H9 (cell line): ENCODE data around the gene OGFOD2. TPM values are rescaled to one million over a fixed set of nuclear protein-coding genes. Genes with fewer than 3 reads are reported as not detected.

Experiments used
- DNase-seq: peaks from one replicate; pipeline ENCODE4 v3.0.0-alpha.2; 2017
- H2AFZ ChIP-seq: one replicate; pipeline ENCODE4 v1.6.1; 2013; ENCODE audit warnings: mild to moderate bottlenecking, low read length, control low read depth, moderate library complexity
- H2AK5ac ChIP-seq: 2 replicates; pipeline ENCODE4 v1.6.1; 2013; ENCODE audit warnings: low read length, control low read depth, mixed read lengths; ENCODE audit not compliant: insufficient read length
- H2BK120ac ChIP-seq: one replicate; pipeline ENCODE4 v1.6.1; 2013; ENCODE audit warnings: low read depth, mild to moderate bottlenecking, low read length, control low read depth, inconsistent platforms; ENCODE audit not compliant: poor library complexity, severe bottlenecking
- H2BK12ac ChIP-seq: 2 replicates; pipeline ENCODE4 v1.6.1; 2013; ENCODE audit warnings: low read length, control low read depth, mixed read lengths, low read depth; ENCODE audit not compliant: insufficient read length
- H2BK15ac ChIP-seq: 2 replicates; pipeline ENCODE4 v1.6.1; 2013; ENCODE audit warnings: low read depth, low read length, control low read depth
- H2BK20ac ChIP-seq: one replicate; pipeline ENCODE4 v1.6.1; 2013; ENCODE audit warnings: low read depth, mild to moderate bottlenecking, low read length, control low read depth, inconsistent platforms; ENCODE audit not compliant: poor library complexity, severe bottlenecking
- H2BK5ac ChIP-seq: 2 replicates; pipeline ENCODE4 v1.6.1; 2013; ENCODE audit warnings: low read length, control low read depth, mixed read lengths; ENCODE audit not compliant: insufficient read length
- H3K14ac ChIP-seq: 2 replicates; pipeline ENCODE4 v1.6.1; 2013; ENCODE audit warnings: low read length, control low read depth; ENCODE audit not compliant: insufficient read depth
- H3K18ac ChIP-seq: 2 replicates; pipeline ENCODE4 v1.6.1; 2013; ENCODE audit warnings: low read depth, mild to moderate bottlenecking, mixed read lengths, low read length, control low read depth; ENCODE audit not compliant: insufficient read length
- H3K23ac ChIP-seq: 2 replicates; pipeline ENCODE4 v1.6.1; 2013; ENCODE audit warnings: low read length, control low read depth, mixed read lengths, low read depth; ENCODE audit not compliant: insufficient read length
- H3K23me2 ChIP-seq: 2 replicates; pipeline ENCODE4 v1.6.1; 2013; ENCODE audit warnings: low read depth, mild to moderate bottlenecking, mixed read lengths, low read length, control low read depth; ENCODE audit not compliant: insufficient read length, poor library complexity, severe bottlenecking
- H3K27ac ChIP-seq: 2 replicates; pipeline ENCODE4 v1.5.1; 2013; ENCODE audit warnings: low read length, control low read depth, mixed read lengths, low read depth; ENCODE audit not compliant: insufficient read length
- H3K27me3 ChIP-seq: 2 replicates; pipeline ENCODE4 v1.6.1; 2013; ENCODE audit warnings: low read length, control low read depth, inconsistent platforms; ENCODE audit not compliant: insufficient read depth
- H3K4ac ChIP-seq: 2 replicates; pipeline ENCODE4 v1.6.1; 2013; ENCODE audit warnings: low read depth, mild to moderate bottlenecking, control low read depth, inconsistent platforms, low read length, moderate library complexity
- H3K4me1 ChIP-seq: 2 replicates; pipeline ENCODE4 v1.6.1; 2013; ENCODE audit warnings: low read length, control low read depth, inconsistent platforms; ENCODE audit not compliant: insufficient read depth
- H3K4me2 ChIP-seq: 2 replicates; pipeline ENCODE4 v1.6.1; 2013; ENCODE audit warnings: low read length, control low read depth, mixed read lengths; ENCODE audit not compliant: insufficient read length, insufficient read depth
- H3K56ac ChIP-seq: 2 replicates; pipeline ENCODE4 v1.6.1; 2013; ENCODE audit warnings: low read depth, mild to moderate bottlenecking, mixed read lengths, low read length, control low read depth; ENCODE audit not compliant: insufficient read length
- H3K79me1 ChIP-seq: 2 replicates; pipeline ENCODE4 v1.6.1; 2013; ENCODE audit warnings: low read depth, mild to moderate bottlenecking, moderate library complexity, low read length, control low read depth, inconsistent platforms; ENCODE audit not compliant: insufficient read depth, poor library complexity, severe bottlenecking
- H3K79me2 ChIP-seq: 2 replicates; pipeline ENCODE4 v1.6.1; 2013; ENCODE audit warnings: low read length, control low read depth, inconsistent platforms; ENCODE audit not compliant: insufficient read depth
- H3K9ac ChIP-seq: 2 replicates; pipeline ENCODE4 v1.6.1; 2013; ENCODE audit warnings: low read length, control low read depth, mixed read lengths; ENCODE audit not compliant: insufficient read length; ENCODE audit errors: extremely low read depth
- H3K9me3 ChIP-seq: one replicate; pipeline ENCODE4 v1.6.1; 2013; ENCODE audit warnings: low read depth, low read length, inconsistent platforms; ENCODE audit not compliant: control insufficient read depth
- H3T11ph ChIP-seq: one replicate; pipeline ENCODE4 v1.6.1; 2013; ENCODE audit warnings: mild to moderate bottlenecking, low read length, control low read depth, inconsistent platforms
- H4K20me1 ChIP-seq: one replicate; pipeline ENCODE4 v1.6.1; 2013; ENCODE audit not compliant: control insufficient read depth, insufficient read length, insufficient read depth
- H4K5ac ChIP-seq: 2 replicates; pipeline ENCODE4 v1.6.1; 2013; ENCODE audit warnings: low read depth, mild to moderate bottlenecking, mixed read lengths, low read length, control low read depth; ENCODE audit not compliant: insufficient read length
- H4K8ac ChIP-seq: replicated peaks from 2 replicates; pipeline ENCODE4 v1.6.1; 2013; ENCODE audit warnings: low read length, control low read depth, mixed read lengths, low read depth; ENCODE audit not compliant: insufficient read length
- H4K91ac ChIP-seq: 2 replicates; pipeline ENCODE4 v1.6.1; 2013; ENCODE audit warnings: low read depth, mild to moderate bottlenecking, moderate library complexity, mixed read lengths, low read length, control low read depth; ENCODE audit not compliant: insufficient read length
- H3K27ac Mint-ChIP-seq, 3 experiments: 2 replicates in 2 of 3; 3 replicates in 1 of 3; pipeline ENCODE4 v1.8.0; 2020 to 2021; ENCODE audit warnings: mixed read lengths in 3 of 3, mild to moderate bottlenecking in 1 of 3, moderate library complexity in 1 of 3
- H3K27me3 Mint-ChIP-seq: 2 replicates; pipeline ENCODE4 v1.8.0; 2021; ENCODE audit warnings: low read depth, mild to moderate bottlenecking, moderate library complexity, mixed read lengths
- H3K36me3 Mint-ChIP-seq, 3 experiments: 2 replicates in 2 of 3; 3 replicates in 1 of 3; pipeline ENCODE4 v1.8.0; 2020 to 2021; ENCODE audit warnings: low read depth in 3 of 3, mixed read lengths in 3 of 3; ENCODE audit not compliant: insufficient read depth in 1 of 3
- H3K4me1 Mint-ChIP-seq, 2 experiments: 2 replicates each; pipeline ENCODE4 v1.8.0; 2020; ENCODE audit warnings: mixed read lengths in 2 of 2
- H3K4me3 Mint-ChIP-seq, 2 experiments: 2 replicates in 1 of 2; 3 replicates in 1 of 2; pipeline ENCODE4 v1.8.0; 2020 to 2021; ENCODE audit warnings: mild to moderate bottlenecking in 2 of 2, mixed read lengths in 2 of 2, moderate library complexity in 1 of 2
- H3K9me3 Mint-ChIP-seq, 2 experiments: 2 replicates in 1 of 2; 3 replicates in 1 of 2; pipeline ENCODE4 v1.8.0; 2020; ENCODE audit warnings: mild to moderate bottlenecking in 2 of 2, mixed read lengths in 2 of 2, moderate library complexity in 1 of 2
- CTCF ChIP-seq: fragments of 200-600 bp; sonication (generic); conservative IDR thresholded peaks from 3 replicates; pipeline ENCODE4 v1.8.0; 2021; ENCODE audit warnings: antibody characterized with exemption, mild to moderate bottlenecking
- WGBS: extraction: QIAGEN DNeasy Blood & Tissue Kit; methylation state at CpG from one replicate; pipeline ENCODE4 v1.1.7; 2013; ENCODE audit warnings: missing lambda C conversion rate, low lambda C conversion rate, mixed read lengths; ENCODE audit not compliant: insufficient read length; ENCODE audit errors: extremely low coverage; 5-methylcytosine and 5-hydroxymethylcytosine counted together
- total RNA-seq: library from RNA; stranded (reverse); gene quantifications from 2 replicates; pipeline ENCODE4 v1.2.1, GENCODE V29; 2021

OGFOD2 gene
- total RNA-seq, 1 experiment from 2014 or later = 14.7 TPM

- H3K56ac ChIP-seq = no peak overlapping the region
- H2BK20ac ChIP-seq = no peak overlapping the region
- Mint-ChIP-seq H3K9me3 (no peaks in the 10 kb centered on the region), H3K36me3 (peaks cover 0 to 1% (median 0%) of the 10 kb centered on the region in 3 experiments; a peak in 1 of 7 replicates), H3K4me3 (no peak overlapping the region), H3K27me3 (peaks cover 28% of the 10 kb centered on the region), H3K27ac (no peak overlapping the region), H3K4me1 (peaks cover 3 to 6% of the 10 kb centered on the region in 2 experiments; a peak in 3 of 4 replicates)
- WGBS = no CpG with 5 or more reads among the region's 14 CpGs
- no peak overlapping the region for H4K8ac ChIP-seq
- H3K23ac ChIP-seq = no peak overlapping the region
- no peaks in the 10 kb centered on the region for H3K79me2 ChIP-seq
- no peak overlapping the region for H2BK12ac ChIP-seq
- H3K14ac ChIP-seq = no peak overlapping the region
- H4K5ac ChIP-seq = no peak overlapping the region
- TF ChIP-seq CTCF = no peak
- H3K4ac ChIP-seq = no peak overlapping the region
- no peak overlapping the region for H3K4me2 ChIP-seq
- no peak overlapping the region for H2BK120ac ChIP-seq
- H3K4me1 ChIP-seq = no peaks in the 10 kb centered on the region
- DNase-seq = no peak
- H3K18ac ChIP-seq = no peak overlapping the region
- H2AFZ ChIP-seq = no peak overlapping the region
- no peaks in the 10 kb centered on the region for H3K79me1 ChIP-seq
- no peak overlapping the region for H2BK5ac ChIP-seq
- no peaks in the 10 kb centered on the region for H3K23me2 ChIP-seq
- H2BK15ac ChIP-seq = no peak overlapping the region
- H3K9ac ChIP-seq = no peak overlapping the region
- no peaks in the 10 kb centered on the region; the same call in 1 of the 2 replicates for H3K27me3 ChIP-seq
- H3T11ph ChIP-seq = no peak overlapping the region
- no peaks in the 10 kb centered on the region for H3K9me3 ChIP-seq
- no peak overlapping the region for H3K27ac ChIP-seq
- H4K91ac ChIP-seq = no peak overlapping the region
- no peaks in the 10 kb centered on the region for H4K20me1 ChIP-seq
- no peak overlapping the region for H2AK5ac ChIP-seq
Measured at GRCh38 chr12:122929148-122929538, 45.9 kb upstream of the OGFOD2 start.
